DND-41 (cell line): ENCODE measurements around the gene PLA2G4A.

Experiments used
- ATAC-seq: fragments of 200-7000 bp; cut with Tn5 transposase; 3 replicates; pipeline ENCODE4 v1.9.1; 2021; ENCODE audit warnings: low read depth; ENCODE audit not compliant: insufficient read depth
- DNase-seq: peaks from one replicate; pipeline ENCODE4 v3.0.0-alpha.2; 2020
- H2AFZ ChIP-seq: 2 replicates; pipeline ENCODE4 v1.6.0; 2012; ENCODE audit warnings: low read depth, low read length
- H3K27ac ChIP-seq: 2 replicates; pipeline ENCODE4 v1.5.1; 2012; ENCODE audit warnings: low read length, inconsistent platforms
- H3K27me3 ChIP-seq: fragments of 200-600 bp; sonication (generic); 2 replicates; pipeline ENCODE4 v1.6.0; 2012; ENCODE audit warnings: low read length, mild to moderate bottlenecking, inconsistent platforms; ENCODE audit not compliant: insufficient read depth, poor library complexity
- H3K36me3 ChIP-seq: 2 replicates; pipeline ENCODE4 v1.5.1; 2012; ENCODE audit warnings: low read length, inconsistent platforms; ENCODE audit not compliant: insufficient read depth
- H3K4me1 ChIP-seq: 2 replicates; pipeline ENCODE4 v1.5.1; 2012; ENCODE audit warnings: mild to moderate bottlenecking, low read length; ENCODE audit not compliant: insufficient read depth
- H3K4me2 ChIP-seq: 2 replicates; pipeline ENCODE4 v1.6.0; 2012; ENCODE audit warnings: mild to moderate bottlenecking, moderate library complexity, low read length, inconsistent platforms; ENCODE audit not compliant: insufficient read depth
- H3K4me3 ChIP-seq, 2 experiments: fragments of 200-600 bp in 1 of 2; shearing (Covaris generic) in 1 of 2; 2 replicates each; pipeline ENCODE4 v1.5.1; 2012 to 2016; ENCODE audit warnings: inconsistent platforms in 2 of 2, low read length in 2 of 2, mild to moderate bottlenecking in 2 of 2, low read depth in 1 of 2, moderate library complexity in 1 of 2
- H3K79me2 ChIP-seq: 2 replicates; pipeline ENCODE4 v1.6.0; 2012; ENCODE audit warnings: low read length, inconsistent platforms; ENCODE audit not compliant: insufficient read depth
- H3K9ac ChIP-seq: 2 replicates; pipeline ENCODE4 v1.6.0; 2012; ENCODE audit warnings: low read depth, mild to moderate bottlenecking, inconsistent platforms, low read length, moderate library complexity
- H3K9me3 ChIP-seq: 2 replicates; pipeline ENCODE4 v1.5.1; 2012; ENCODE audit warnings: low read length, moderate library complexity, mild to moderate bottlenecking, inconsistent platforms; ENCODE audit not compliant: insufficient read depth, severe bottlenecking
- H4K20me1 ChIP-seq: 2 replicates; pipeline ENCODE4 v1.6.0; 2012; ENCODE audit warnings: low read length; ENCODE audit not compliant: insufficient read depth
- CTCF ChIP-seq: IDR thresholded peaks from 2 replicates; pipeline ENCODE4 v1.5.1; 2012; ENCODE audit warnings: borderline replicate concordance, low read length, moderate library complexity, mild to moderate bottlenecking; ENCODE audit not compliant: poor library complexity, severe bottlenecking; ENCODE audit errors: extremely low read depth
- EZH2 ChIP-seq: IDR thresholded peaks from 3 replicates; pipeline ENCODE4 v1.6.1; 2012; ENCODE audit warnings: borderline replicate concordance, low read depth, mild to moderate bottlenecking, moderate library complexity, low read length, inconsistent platforms; ENCODE audit not compliant: severe bottlenecking

Gene PLA2G4A

GRCh38 chr1:186896211-186896610, 67.5 kb downstream of the PLA2G4A start:
- no peak overlapping the region for H3K4me2 ChIP-seq
- no peaks in the 10 kb centered on the region for H4K20me1 ChIP-seq
- H3K4me3 ChIP-seq: no peak overlapping the region
- no peak overlapping the region for H3K27ac ChIP-seq
- no peaks in the 10 kb centered on the region for H3K36me3 ChIP-seq
- no peaks in the 10 kb centered on the region for H3K27me3 ChIP-seq
- DNase-seq: no peak
- no peak for TF ChIP-seq EZH2
- no peak overlapping the region for H2AFZ ChIP-seq
- no peak for ATAC-seq
- no peaks in the 10 kb centered on the region for H3K79me2 ChIP-seq
- H3K4me1 ChIP-seq: no peaks in the 10 kb centered on the region
- no peak overlapping the region for H3K9ac ChIP-seq
- H3K9me3 ChIP-seq: no peaks in the 10 kb centered on the region

- Histone ChIP-seq H3K4me1 (no peaks in the 10 kb centered on the region), H3K27ac (no peak overlapping the region), H3K4me2 (no peak overlapping the region), H3K9ac (no peak overlapping the region), H3K36me3 (no peaks in the 10 kb centered on the region), H3K27me3 (no peaks in the 10 kb centered on the region), H3K4me3 (no peak overlapping the region), H3K9me3 (no peaks in the 10 kb centered on the region), H2AFZ (no peak overlapping the region), H4K20me1 (no peaks in the 10 kb centered on the region), H3K79me2 (no peaks in the 10 kb centered on the region)
- ATAC-seq (no peak), DNase-seq (no peak)
- TF ChIP-seq CTCF (no peak), EZH2 (no peak)
Observed at GRCh38 chr1:186897008-186897407, 68.3 kb downstream of the PLA2G4A start.

- Histone ChIP-seq H3K4me2 (no peak overlapping the region), H3K27me3 (no peaks in the 10 kb centered on the region), H3K4me1 (no peaks in the 10 kb centered on the region), H2AFZ (no peak overlapping the region), H3K4me3 (no peak overlapping the region), H3K27ac (no peak overlapping the region), H4K20me1 (no peaks in the 10 kb centered on the region), H3K9ac (no peak overlapping the region), H3K79me2 (no peaks in the 10 kb centered on the region), H3K9me3 (no peaks in the 10 kb centered on the region), H3K36me3 (no peaks in the 10 kb centered on the region)
- TF ChIP-seq CTCF: no peak
- no peak for TF ChIP-seq EZH2
- ATAC-seq (no peak), DNase-seq (no peak)
Observed at GRCh38 chr1:186899577-186899976, 70.8 kb downstream of the PLA2G4A start.

GRCh38 chr1:186899977-186900376, 71.2 kb downstream of the PLA2G4A start:
- no peak overlapping the region for H2AFZ ChIP-seq
- no peak for ATAC-seq
- H3K4me3 ChIP-seq: no peak overlapping the region
- no peak for DNase-seq
- H3K9ac ChIP-seq: no peak overlapping the region
- H3K79me2 ChIP-seq: no peaks in the 10 kb centered on the region
- H3K27ac ChIP-seq: no peak overlapping the region
- H3K4me1 ChIP-seq: no peaks in the 10 kb centered on the region
- H3K9me3 ChIP-seq: no peaks in the 10 kb centered on the region
- no peak for TF ChIP-seq CTCF
- no peak for TF ChIP-seq EZH2
- H3K27me3 ChIP-seq: no peaks in the 10 kb centered on the region
- H3K36me3 ChIP-seq: no peaks in the 10 kb centered on the region
- H4K20me1 ChIP-seq: no peaks in the 10 kb centered on the region
- H3K4me2 ChIP-seq: no peak overlapping the region
